Dermis blood vessel endothelial cell (primary cell): ENCODE measurements around the gene PYY. TPM values are rescaled to one million over a fixed set of nuclear protein-coding genes. Genes with fewer than 3 reads are reported as not detected.
A peak's percentile ranks its signal among the peaks of the same experiment; 100 is the strongest.

Experiments
- DNase-seq: peaks from one replicate; pipeline ENCODE4 v3.0.0; 2010
- total RNA-seq: library from RNA; depleted of rRNA; stranded (reverse); fragments of >200 nt; gene quantifications from 2 replicates; pipeline ENCODE4 v1.2.3, GENCODE V29; 2014

The PYY gene
- total RNA-seq, 1 donor from 2014 or later = not detected

DNA sequence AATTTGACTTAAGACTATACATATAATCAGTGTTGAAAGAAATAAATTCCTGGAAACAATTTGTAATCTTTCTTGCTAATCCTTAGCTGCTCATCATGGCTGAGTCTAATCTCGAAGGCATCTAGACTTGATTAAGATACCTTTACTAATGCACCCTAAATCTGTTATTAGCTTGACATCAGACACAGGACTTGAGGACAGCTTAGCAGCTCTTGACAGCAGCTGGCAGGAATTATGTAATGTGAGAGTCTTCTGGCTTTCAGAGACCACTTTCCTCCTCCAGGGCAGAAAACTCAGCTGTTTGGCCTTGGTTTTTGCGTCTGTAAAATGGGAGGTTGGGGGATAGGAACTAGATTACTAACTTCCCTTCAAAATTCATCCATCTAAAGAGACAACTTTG is 39.3 kb downstream of the PYY start:
- DNase-seq = no peak

DNA sequence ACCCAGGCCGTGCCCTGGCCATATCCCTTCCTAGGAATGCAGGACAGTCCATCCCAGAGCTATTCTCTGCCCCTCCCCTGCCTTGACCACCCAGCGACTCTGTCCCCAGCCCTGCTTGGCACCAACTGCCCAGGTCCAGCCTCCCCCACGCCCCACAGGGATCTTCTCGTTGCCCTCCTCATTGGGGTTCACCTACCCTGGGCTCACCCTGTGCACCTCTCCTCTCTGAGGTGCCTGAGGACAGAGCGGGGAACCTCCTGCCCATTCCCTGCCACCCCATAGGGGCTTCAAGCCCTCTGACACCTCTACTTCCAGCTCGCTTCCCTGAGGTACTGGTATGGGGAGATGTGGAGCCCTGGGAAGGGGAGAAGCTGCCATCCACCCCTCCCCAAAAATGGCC is 40.2 kb downstream of the PYY start:
- DNase-seq = no peak

DNA sequence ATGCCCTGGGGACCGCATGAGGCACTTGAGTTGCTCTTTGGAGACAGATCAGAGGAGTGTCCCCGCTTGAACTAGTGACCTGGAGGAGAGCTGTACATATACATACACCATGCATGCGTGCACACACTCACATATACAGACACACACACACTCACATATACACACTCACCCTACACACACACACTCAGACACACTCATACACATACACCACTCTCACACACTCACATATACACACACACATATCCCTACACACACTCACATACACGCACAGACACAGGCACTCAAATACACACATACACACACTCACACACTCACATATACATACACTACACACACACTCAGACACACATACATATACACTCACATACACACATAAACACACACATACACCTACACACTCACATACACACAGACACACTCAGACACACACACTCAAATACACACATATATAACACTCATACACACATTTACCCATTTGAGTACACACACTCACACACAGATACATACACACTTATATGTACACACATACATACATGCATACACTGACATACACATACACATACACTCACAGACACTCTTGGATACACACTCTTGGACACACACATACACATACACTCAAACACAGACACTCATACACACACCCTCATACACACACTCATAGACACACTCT is 41.0 kb downstream of the PYY start:
- DNase-seq = no peak

DNA sequence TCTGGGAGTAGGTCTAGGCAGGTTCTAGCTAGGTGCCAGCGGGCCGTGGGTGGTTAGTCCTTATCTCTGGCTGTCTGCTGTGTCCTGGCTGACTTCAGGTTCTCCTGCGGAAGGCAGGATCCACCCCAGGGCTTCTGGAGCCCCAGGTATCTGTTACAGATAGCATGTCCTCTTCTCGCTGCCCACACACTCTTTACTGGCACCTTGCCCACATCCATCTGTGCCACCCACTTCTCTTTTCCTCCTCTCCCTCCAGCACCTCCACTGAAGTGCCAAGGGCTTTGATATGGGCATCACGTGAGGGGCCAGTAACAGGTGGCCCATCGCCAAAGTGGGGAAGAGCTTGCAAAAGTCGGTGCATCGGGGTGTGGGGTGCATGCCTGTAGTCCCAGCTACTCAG is 41.8 kb downstream of the PYY start:
- no peak for DNase-seq

DNA sequence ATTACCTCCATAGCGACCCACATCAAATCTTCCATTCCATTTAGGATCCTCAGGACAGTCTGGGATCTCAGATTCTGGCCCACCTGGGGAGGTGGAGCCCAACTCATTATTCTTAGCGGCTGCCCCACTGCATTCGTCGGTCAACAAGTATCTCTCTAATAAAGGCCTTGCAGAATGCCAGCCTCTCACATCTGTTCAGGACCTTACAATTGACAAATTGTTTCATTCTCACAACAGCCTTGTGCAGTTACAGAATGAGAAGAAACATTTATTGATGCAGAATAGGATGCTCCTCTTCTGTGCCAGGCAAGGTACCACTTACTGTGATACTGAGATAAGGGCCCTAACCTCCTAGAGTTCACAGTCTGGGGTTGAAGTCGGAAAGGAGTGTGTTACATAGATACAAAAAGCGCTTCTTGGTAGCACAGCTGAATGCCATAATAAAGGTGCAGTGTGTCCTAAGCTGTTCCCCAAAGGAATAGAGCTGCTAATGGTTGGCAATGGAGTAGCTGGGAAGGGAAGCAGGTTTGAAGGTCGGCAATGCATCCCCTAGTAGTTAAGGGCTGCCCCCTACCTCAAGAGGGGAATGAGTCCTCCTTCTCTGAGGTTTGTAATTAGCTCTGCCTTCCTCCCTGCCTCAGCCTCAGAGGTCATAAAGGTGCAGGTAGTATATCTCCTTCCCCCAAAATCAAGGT is 44.1 kb downstream of the PYY start:
- DNase-seq = no peak

DNA sequence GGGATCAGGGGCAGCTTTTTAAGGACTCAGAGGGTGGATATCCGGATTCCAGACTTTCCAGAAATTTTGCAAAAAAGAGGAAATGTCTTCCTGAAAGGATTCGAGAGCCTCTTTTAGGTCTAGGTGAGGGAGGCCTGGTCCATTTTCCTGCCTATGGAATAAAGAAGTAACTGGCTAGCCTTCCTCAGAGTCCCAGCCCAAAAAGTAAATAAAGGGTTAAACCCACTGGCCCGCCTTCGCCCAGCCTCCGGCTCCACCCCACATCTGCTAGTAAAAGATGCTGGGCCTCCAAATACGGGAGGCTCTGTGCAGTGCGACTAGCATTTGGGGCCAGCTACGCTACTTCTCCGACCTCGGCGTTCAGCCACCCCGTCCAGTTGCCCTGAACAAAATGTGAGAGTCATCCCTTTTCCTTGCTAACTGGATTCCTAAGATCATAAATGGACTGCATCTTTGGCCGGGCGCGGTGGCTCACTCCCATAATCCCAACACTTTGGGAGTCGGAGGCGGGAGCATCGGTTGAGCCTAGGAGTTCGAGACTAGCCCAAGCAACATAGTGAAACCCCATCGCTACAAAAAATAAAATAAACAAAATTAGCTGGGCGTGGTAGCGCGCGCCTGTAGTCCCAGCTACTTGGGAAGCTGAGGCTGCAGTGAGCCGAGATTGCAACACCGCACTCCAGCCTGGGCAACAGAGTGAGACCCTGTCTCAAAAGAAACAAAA is 45.6 kb downstream of the PYY start:
- DNase-seq = peak; percentile 29

DNA sequence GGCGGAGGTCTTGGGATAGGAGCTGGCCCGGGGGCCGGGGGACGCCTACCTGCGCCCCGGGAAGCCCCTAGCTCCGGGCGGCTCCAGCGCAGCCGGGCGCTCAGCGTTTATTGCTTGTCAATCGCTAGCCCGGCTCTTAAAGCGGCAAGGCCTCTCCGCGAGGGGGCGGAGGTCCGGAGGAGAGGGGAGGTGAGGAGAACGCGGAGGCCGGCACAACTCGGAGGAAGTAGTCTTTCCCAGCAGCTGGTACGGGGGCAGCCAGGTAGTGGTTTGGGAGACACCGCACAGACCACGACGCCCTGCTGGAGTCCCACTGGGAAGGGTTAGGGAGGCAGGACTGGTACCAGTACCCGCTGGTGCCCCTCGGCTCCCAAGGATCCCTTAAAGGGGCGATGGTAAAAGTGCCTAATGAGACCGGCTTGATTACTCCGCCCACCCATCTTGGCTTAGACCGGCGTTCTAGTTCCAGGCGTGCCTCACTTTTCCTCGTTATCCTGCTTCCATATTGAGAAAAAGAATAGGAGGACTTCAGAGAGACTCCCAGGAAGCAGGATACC is 46.2 kb downstream of the PYY start, which contains the start of gene MPP2:
TSS of gene MPP2 (minus strand) at position 112 of the 557 bp plus-strand sequence. CDS start 3,076 bp downstream, outside the sequence.
- DNase-seq = peak; percentile 58

DNA sequence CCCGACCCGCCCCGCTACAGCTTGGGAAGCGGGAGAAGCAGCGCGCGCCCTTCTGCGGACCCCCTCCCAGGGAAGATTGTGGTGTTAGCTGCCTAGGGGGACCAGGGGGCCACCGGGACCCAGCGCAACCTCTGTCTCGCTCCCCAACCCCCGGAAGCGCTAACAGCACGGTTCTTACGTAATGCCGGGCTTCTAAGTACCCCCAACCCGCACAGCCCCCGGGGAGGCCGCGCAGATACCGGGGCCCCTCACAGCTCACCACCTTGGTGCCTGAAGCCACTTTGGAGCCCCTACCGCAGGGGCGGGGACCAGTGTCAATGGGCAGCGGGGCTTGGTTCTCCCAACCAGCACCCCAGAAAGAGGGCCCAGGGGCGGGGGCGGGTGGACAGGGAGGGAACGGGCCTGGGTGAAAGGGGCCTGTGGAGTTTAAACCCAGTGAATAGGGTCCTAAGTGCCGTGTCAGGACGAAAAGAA is 46.8 kb downstream of the PYY start:
- no peak for DNase-seq

DNA sequence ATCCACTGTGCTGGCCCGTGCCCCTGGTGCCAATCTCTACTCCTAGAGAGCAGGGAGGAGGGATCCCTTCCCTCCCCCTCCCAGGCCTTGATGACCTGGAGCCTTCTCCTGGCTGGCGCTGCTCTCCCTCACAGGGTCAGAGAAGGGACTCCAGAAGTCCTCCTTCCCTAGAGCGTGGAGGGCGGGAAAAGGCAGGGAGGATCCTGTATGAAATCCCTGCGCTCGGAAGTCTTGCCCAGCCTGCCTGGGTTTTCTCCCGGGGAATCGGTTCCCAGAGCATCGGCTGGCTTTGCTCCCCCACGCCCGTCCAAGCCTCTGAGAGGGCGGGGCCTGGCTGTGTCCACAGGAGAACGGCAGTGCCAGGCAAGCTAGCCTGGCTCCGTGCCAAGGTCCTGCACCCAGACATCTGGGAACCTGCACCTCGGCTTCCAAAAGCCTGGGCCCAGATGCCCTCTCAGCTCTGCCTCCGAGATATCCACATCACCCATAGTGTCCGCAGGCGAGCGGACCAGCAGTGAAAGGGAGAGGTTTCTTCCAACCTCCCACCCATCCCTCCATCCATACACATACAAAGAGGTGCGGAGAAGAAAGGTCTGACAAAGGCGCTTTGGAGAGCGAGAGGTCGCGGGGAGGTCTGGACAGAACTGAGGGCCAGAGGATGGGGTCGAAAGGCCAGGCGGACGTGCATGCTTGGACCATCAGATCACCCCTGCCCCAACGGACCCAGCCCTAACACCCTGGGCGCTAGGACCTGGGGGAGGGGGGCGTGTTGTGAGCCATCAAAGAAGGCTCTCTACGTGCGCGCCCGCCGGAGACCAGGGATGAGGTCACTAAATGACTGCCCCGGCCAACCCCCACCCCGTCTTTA is 47.5 kb downstream of the PYY start:
- peak; percentile 24 for DNase-seq

DNA sequence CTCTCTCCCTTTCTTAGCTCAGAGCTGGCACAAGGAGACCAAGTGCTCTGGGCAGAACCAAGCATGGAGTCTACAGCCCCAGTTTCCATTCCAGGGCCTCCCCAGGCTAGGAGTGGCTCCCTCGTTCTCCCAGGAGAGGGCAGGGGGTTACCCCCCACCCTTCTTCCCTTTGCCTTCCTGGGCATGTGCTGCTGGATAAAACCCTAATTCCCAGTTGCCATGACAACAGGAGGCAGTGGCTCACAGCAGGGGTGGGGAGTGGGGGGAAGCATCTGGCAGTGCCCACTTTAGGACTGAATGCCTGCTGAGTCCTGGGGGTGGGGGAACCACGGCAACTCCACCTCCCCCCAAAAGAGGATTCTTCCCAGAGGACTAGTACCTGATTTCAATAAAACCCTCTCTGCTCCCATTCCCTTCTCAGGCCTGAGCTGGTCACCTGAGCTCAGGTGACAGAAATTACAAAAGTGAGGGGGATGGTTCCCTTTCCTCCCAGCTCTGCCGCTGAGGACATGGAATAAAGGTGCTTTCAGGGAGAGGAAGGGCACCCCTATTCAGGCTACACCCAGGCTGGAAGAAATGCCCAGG is 48.2 kb downstream of the PYY start:
- DNase-seq = no peak

Other genes starting within 250 kb of the PYY start
- 0.05 TPM in 1 of 2 replicates, not detected in the other for gene SOST, start 195.1 kb downstream of the PYY start, total RNA-seq
- gene DUSP3, start 175.0 kb downstream of the PYY start, total RNA-seq = 73.0 and 73.5 TPM in 2 replicates
- gene CFAP97D1, start 173.5 kb downstream of the PYY start, total RNA-seq = not detected in 2 replicates
- 3.0 and 4.9 TPM in 2 replicates for gene MPP3, start 120.8 kb downstream of the PYY start, total RNA-seq
- gene CD300LG, start 106.8 kb downstream of the PYY start, total RNA-seq = 0.05 and 0.34 TPM in 2 replicates
- 0.34 and 0.84 TPM in 2 replicates for gene MPP2, start 46.4 kb downstream of the PYY start, total RNA-seq
- gene PPY, start 11.5 kb downstream of the PYY start, total RNA-seq = not detected in 2 replicates
- 6.8 and 10.0 TPM in 2 replicates for gene NAGS, start 50.7 kb upstream of the PYY start, total RNA-seq
- gene TMEM101, start 61.0 kb upstream of the PYY start, total RNA-seq = 85.2 and 117 TPM in 2 replicates
- gene LSM12, start 112.7 kb upstream of the PYY start, total RNA-seq = 21.8 and 32.0 TPM in 2 replicates
- gene G6PC3, start 116.8 kb upstream of the PYY start, total RNA-seq = 14.3 and 35.1 TPM in 2 replicates
- gene HDAC5, start 169.7 kb upstream of the PYY start, total RNA-seq = 50.3 and 52.1 TPM in 2 replicates
- gene HROB, start 188.0 kb upstream of the PYY start, total RNA-seq = 1.2 and 2.9 TPM in 2 replicates
- 0.17 TPM in 1 of 2 replicates, not detected in the other for gene ASB16, start 216.8 kb upstream of the PYY start, total RNA-seq
- 37.0 and 40.2 TPM in 2 replicates for gene TMUB2, start 233.0 kb upstream of the PYY start, total RNA-seq
- gene ATXN7L3, start 245.9 kb upstream of the PYY start, total RNA-seq = 51.1 and 67.7 TPM in 2 replicates